Spleen (tissue), 11 donors: ENCODE measurements around the gene DNAJC19. TPM values are rescaled to one million over a fixed set of nuclear protein-coding genes. Genes with fewer than 3 reads are reported as not detected.
"Not testable (repeated sequence)": the region's sequence is repeated elsewhere in the genome, so short reads cannot be mapped to it uniquely, and the experiment has no call there.

ENCODE experiments used
- DNase-seq: peaks from one replicate; pipeline ENCODE4 v3.0.0-alpha.2; 2020
- H3K27ac ChIP-seq, 8 donors: fragments of 200-600 bp; sonication (generic) in 7 of 8; 1 replicate in 4 of 8; 2 replicates in 4 of 8; pipeline versions ENCODE4 v1.5.0 to v1.8.0; 2016 to 2021; ENCODE audit warnings: inconsistent platforms in 4 of 8, mild to moderate bottlenecking in 4 of 8, moderate library complexity in 1 of 8
- H3K27me3 ChIP-seq, 7 donors: fragments of 200-600 bp; sonication (generic) in 6 of 7; replicated peaks in 1 of 7; 1 replicate in 4 of 7; 2 replicates in 3 of 7; pipeline versions ENCODE4 v1.5.0 to v1.8.0; 2016 to 2021; ENCODE audit warnings: inconsistent platforms in 3 of 7, mild to moderate bottlenecking in 1 of 7
- H3K36me3 ChIP-seq, 6 donors: fragments of 200-600 bp; sonication (generic) in 5 of 6; 1 replicate in 4 of 6; 2 replicates in 2 of 6; pipeline versions ENCODE4 v1.5.0 to v1.8.0; 2016 to 2021; ENCODE audit warnings: inconsistent platforms in 2 of 6
- H3K4me1 ChIP-seq, 6 donors: fragments of 200-600 bp; sonication (generic) in 5 of 6; 1 replicate in 3 of 6; 2 replicates in 3 of 6; pipeline versions ENCODE4 v1.5.0 to v1.8.0; 2016 to 2021; ENCODE audit warnings: inconsistent platforms in 3 of 6
- H3K4me3 ChIP-seq, 8 donors: fragments of 200-600 bp; sonication (generic) in 7 of 8; 1 replicate in 4 of 8; 2 replicates in 4 of 8; pipeline versions ENCODE4 v1.5.0 to v1.8.0; 2016 to 2021; ENCODE audit warnings: inconsistent platforms in 4 of 8, mild to moderate bottlenecking in 4 of 8, moderate library complexity in 2 of 8
- H3K9me3 ChIP-seq, 8 donors: fragments of 200-600 bp; sonication (generic) in 7 of 8; 1 replicate in 4 of 8; 2 replicates in 4 of 8; pipeline versions ENCODE4 v1.5.0 to v1.8.0; 2016 to 2021; ENCODE audit warnings: inconsistent platforms in 4 of 8
- CTCF ChIP-seq, 11 experiments: fragments of 200-600 bp in 7 of 11; fragments of 450-650 bp in 4 of 11; sonication (generic) in 4 of 11; IDR thresholded peaks in 8 of 11; conservative IDR thresholded peaks in 3 of 11; 1 replicate in 7 of 11; 2 replicates in 4 of 11; pipeline versions ENCODE4 v1.4.0 to v1.8.0; 2016 to 2021; ENCODE audit warnings: antibody characterized with exemption in 11 of 11, inconsistent platforms in 4 of 11, mild to moderate bottlenecking in 1 of 11
- POLR2A ChIP-seq, 3 donors: fragments of 450-650 bp; IDR thresholded peaks; one replicate each; pipeline ENCODE4 v1.5.1; 2017; ENCODE audit warnings: antibody characterized with exemption in 3 of 3, mild to moderate bottlenecking in 1 of 3
- POLR2AphosphoS5 ChIP-seq, 3 donors: sonication (generic); formaldehyde crosslinking; IDR thresholded peaks; one replicate each; pipeline ENCODE4 v1.5.1; 2017; ENCODE audit warnings: antibody characterized with exemption in 3 of 3
- whole genome bisulfite sequencing, 5 donors: extraction: QIAGEN DNeasy Blood & Tissue Kit in 3 of 5; methylation state at CpG; one replicate each; pipeline versions ENCODE4 v1.1.5 to v1.1.7; 2013 to 2018; 5-methylcytosine and 5-hydroxymethylcytosine counted together
- intact Hi-C: fragments of 100-400 bp; cut with DNase I; formaldehyde crosslinking; loops from one replicate; pipeline ENCODE4 v1.15.0; 2023; ENCODE audit warnings: low total_unique reads
- polyA plus RNA-seq, 3 donors: library from polyadenylated mRNA; stranded (reverse); fragments of 200-250 nt; gene quantifications; one replicate each; pipeline ENCODE4 v1.2.1, GENCODE V29; 2013
- total RNA-seq, 7 donors: library from RNA; depleted of rRNA in 3 of 7; stranded (reverse); fragments of >200 nt in 3 of 7; fragmentation: NEBNext Ultra II Directional in 4 of 7; extraction: Animal tissue kit (Norgen Biotek cat#: 25700) in 4 of 7; gene quantifications; one replicate each; pipeline versions ENCODE4 v1.1.0 to v1.2.1, GENCODE V29; 2016 to 2021
- donor health status: healthy with polysubstance abuse.
- donor health status: DM: no; HTN: no; CAD: no; lungs with moderate emphysema.
- donor health status: DM: no; HTN: no; CAD: no.
- donor health status: Bipolar disorder and iron deficiency.
- donor health status: healthy.
- donor health status: DM: no; HTN: no; CAD: no.
- donor health status: DM: yes; HTN: yes; CAD: no.

Gene DNAJC19
- total and polyA plus RNA-seq, 10 donors, result 27.6 to 54.0 (median 40.3) TPM

GRCh38 chr3:181009225-181009624, 19.7 kb upstream of the DNAJC19 start:
- H3K27me3 ChIP-seq, result no peaks in the 10 kb centered on the region
- no peak overlapping the region for H3K27ac ChIP-seq
- no peak overlapping the region for H3K4me3 ChIP-seq
- 63 to 77% (median 75%) methylated on average over 5 of the region's 5 CpGs for WGBS, 5 donors
- no peaks in the 10 kb centered on the region for H3K36me3 ChIP-seq
- no peak for DNase-seq
- no peak for TF ChIP-seq CTCF (IDR thresholded peaks at IDR 0.05 in 8 of 11, conservative IDR thresholded peaks at IDR 0.05 in 3 of 11)
- H3K9me3 ChIP-seq, result no peaks in the 10 kb centered on the region
- intact Hi-C loops, result no loop called here
- H3K4me1 ChIP-seq, result no peaks in the 10 kb centered on the region

GRCh38 chr3:181008796-181009195, 19.3 kb upstream of the DNAJC19 start:
- H3K4me1 ChIP-seq, result no peaks in the 10 kb centered on the region
- WGBS, 5 donors, result 60 to 76% (median 68%) methylated on average over 1 of the region's 1 CpG
- no peak overlapping the region for H3K27ac ChIP-seq
- no peak overlapping the region for H3K4me3 ChIP-seq
- H3K36me3 ChIP-seq, result no peaks in the 10 kb centered on the region
- no peaks in the 10 kb centered on the region for H3K27me3 ChIP-seq
- intact Hi-C loops, result no loop called here
- H3K9me3 ChIP-seq, result no peaks in the 10 kb centered on the region
- DNase-seq, result no peak
- TF ChIP-seq CTCF (IDR thresholded peaks at IDR 0.05 in 8 of 11, conservative IDR thresholded peaks at IDR 0.05 in 3 of 11), result no peak

- Histone ChIP-seq H3K36me3 (no peaks in the 10 kb centered on the region), H3K27ac (no peak overlapping the region), H3K4me3 (no peak overlapping the region), H3K9me3 (peaks cover 0 to 14% (median 8%) of the 10 kb centered on the region in 8 donors), H3K4me1 (no peaks in the 10 kb centered on the region), H3K27me3 (no peaks in the 10 kb centered on the region)
- intact Hi-C loops, result no loop called here
- no peak for TF ChIP-seq CTCF (IDR thresholded peaks at IDR 0.05 in 8 of 11, conservative IDR thresholded peaks at IDR 0.05 in 3 of 11)
- no peak for TF ChIP-seq POLR2A (IDR thresholded peaks at IDR 0.05)
- TF ChIP-seq POLR2AphosphoS5 (IDR thresholded peaks at IDR 0.05), result no peak
- DNase-seq, result no peak
- 86 to 99% (median 94%) methylated on average over 3 of the region's 3 CpGs for WGBS, 5 donors
Measured at GRCh38 chr3:181007262-181007661, 17.7 kb upstream of the DNAJC19 start.

GRCh38 chr3:181006541-181006940, 17.0 kb upstream of the DNAJC19 start:
- H3K9me3 ChIP-seq, result peaks cover 0 to 21% (median 15%) of the 10 kb centered on the region in 8 donors
- H3K27ac ChIP-seq, result no peak overlapping the region
- no peak for DNase-seq
- H3K27me3 ChIP-seq, result no peaks in the 10 kb centered on the region
- H3K36me3 ChIP-seq, result no peaks in the 10 kb centered on the region
- TF ChIP-seq POLR2AphosphoS5 (IDR thresholded peaks at IDR 0.05), result no peak
- no peak for TF ChIP-seq POLR2A (IDR thresholded peaks at IDR 0.05)
- TF ChIP-seq CTCF (IDR thresholded peaks at IDR 0.05 in 8 of 11, conservative IDR thresholded peaks at IDR 0.05 in 3 of 11), result no peak
- intact Hi-C loops, result no loop called here
- H3K4me3 ChIP-seq, result no peak overlapping the region
- H3K4me1 ChIP-seq, result no peaks in the 10 kb centered on the region
- 81 to 88% (median 84%) methylated on average over 7 of the region's 7 CpGs for WGBS, 5 donors

GRCh38 chr3:181003469-181003868, 13.9 kb upstream of the DNAJC19 start:
- 62 to 81% (median 75%) methylated on average over 2 of the region's 2 CpGs for WGBS, 5 donors
- DNase-seq, H3K4me1 ChIP-seq, H3K27ac ChIP-seq, H3K27me3 ChIP-seq, H3K4me3 ChIP-seq, intact Hi-C loops, H3K36me3 ChIP-seq: not testable (repeated sequence)
- H3K9me3 ChIP-seq, result peaks cover 0 to 39% (median 30%) of the 10 kb centered on the region in 8 donors

- H3K4me3 ChIP-seq, DNase-seq, H3K27ac ChIP-seq, intact Hi-C loops, H3K27me3 ChIP-seq, H3K4me1 ChIP-seq, H3K36me3 ChIP-seq: not testable (repeated sequence)
- H3K9me3 ChIP-seq, result peaks cover 0 to 39% (median 30%) of the 10 kb centered on the region in 8 donors
- 73 to 88% (median 82%) methylated on average over 4 of the region's 4 CpGs for whole genome bisulfite sequencing, 5 donors
Measured at GRCh38 chr3:181002331-181002730, 12.8 kb upstream of the DNAJC19 start.
